ENCODE data around the gene STOM. TPM values are rescaled to one million over a fixed set of nuclear protein-coding genes. Genes with fewer than 3 reads are reported as not detected.

The STOM gene
- total RNA-seq, 2 donors from 2014 or later = 59.9 to 70.5 TPM

DNA sequence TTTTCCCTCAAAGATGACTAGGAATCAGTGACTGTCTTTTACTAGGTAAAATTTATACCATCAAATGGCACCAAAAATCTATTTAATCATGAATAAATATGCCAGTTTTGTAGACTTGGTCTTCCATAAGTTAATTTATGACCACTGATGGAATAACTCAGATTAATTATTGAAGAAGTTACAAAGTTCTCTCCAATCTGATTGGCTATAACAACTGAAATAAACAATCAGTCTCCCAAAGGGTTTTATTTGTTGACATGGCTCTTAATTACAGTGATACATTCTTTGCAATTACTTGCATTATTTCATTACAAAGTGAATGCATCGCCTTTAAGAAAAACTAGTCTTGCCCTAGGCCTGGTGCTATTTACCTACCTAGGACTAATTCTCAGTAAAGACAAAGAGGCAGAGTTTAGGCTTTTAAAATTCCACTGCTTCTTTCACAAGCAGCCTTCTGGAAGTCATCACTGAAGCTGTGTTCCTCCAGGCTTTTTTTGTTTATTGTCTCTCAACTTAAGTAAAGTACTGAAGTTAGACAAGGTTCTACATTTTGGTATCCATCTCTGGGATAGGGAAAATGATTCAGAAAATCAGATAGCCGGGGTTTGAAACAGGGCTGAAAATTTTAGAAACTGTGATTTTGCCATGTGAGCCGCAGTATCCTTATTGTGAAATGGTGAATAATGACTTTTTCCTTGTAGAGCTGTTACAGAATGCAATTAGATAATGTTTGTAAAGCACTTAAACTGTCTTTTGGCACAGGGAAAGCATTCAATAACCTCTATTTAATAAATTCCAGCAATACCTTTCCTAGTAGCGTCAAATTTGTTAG lies 2.5 kb downstream of the STOM start:
- H3K9me3 ChIP-seq = no peaks in the 10 kb centered on the region
- ATAC-seq = no peak
- DNase-seq = no peak
- no peaks in the 10 kb centered on the region for H3K36me3 ChIP-seq (replicated peaks in 1 of 2; ENCODE audit: insufficient read depth in 1 of 2, low read depth in 2 of 2)
- H3K4me3 ChIP-seq = no peak overlapping the region
- 42 to 47% methylated on average over 4 of the region's 4 CpGs for WGBS, 2 donors
- no peaks in the 10 kb centered on the region for H3K27me3 ChIP-seq
- TF ChIP-seq, protein P1, sequence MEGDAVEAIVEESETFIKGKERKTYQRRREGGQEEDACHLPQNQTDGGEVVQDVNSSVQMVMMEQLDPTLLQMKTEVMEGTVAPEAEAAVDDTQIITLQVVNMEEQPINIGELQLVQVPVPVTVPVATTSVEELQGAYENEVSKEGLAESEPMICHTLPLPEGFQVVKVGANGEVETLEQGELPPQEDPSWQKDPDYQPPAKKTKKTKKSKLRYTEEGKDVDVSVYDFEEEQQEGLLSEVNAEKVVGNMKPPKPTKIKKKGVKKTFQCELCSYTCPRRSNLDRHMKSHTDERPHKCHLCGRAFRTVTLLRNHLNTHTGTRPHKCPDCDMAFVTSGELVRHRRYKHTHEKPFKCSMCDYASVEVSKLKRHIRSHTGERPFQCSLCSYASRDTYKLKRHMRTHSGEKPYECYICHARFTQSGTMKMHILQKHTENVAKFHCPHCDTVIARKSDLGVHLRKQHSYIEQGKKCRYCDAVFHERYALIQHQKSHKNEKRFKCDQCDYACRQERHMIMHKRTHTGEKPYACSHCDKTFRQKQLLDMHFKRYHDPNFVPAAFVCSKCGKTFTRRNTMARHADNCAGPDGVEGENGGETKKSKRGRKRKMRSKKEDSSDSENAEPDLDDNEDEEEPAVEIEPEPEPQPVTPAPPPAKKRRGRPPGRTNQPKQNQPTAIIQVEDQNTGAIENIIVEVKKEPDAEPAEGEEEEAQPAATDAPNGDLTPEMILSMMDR (IDR thresholded peaks at IDR 0.05) = no peak
- no peak for TF ChIP-seq POLR2A (IDR thresholded peaks at IDR 0.05)
- H3K4me1 ChIP-seq = peaks cover 45% of the 10 kb centered on the region
- peak overlapping the region in 3 of 4 donors; percentile 2 to 81 (median 80) for H3K27ac ChIP-seq
- intact Hi-C loops (cut with DNase I) = no loop called here

DNA sequence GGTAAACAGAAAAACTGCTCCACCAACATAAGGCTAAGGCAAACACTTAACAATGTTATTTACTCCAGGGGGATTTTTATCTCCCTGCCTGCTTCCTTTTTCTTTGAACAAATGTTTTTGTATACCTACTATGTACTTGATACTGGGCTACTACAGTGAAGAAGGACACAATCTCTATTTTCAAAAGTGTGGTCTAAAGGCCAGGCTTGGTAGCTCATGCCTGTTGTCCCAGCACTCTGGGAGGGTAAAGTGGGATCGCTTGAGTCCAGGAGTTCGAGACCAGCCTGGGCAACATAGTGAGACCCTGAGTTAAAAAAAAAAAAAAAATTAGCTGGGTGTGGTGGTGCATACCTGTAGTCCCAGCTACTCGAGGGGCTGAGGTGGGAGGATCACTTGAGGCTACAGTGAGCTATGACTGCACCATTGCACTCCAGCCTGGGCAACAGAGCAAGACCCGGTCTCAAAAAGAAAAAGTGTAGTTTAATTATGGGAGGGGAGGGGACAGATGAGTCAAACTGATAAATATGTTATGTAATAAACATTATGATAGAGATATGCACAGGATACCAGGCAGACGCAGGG lies 3.3 kb downstream of the STOM start:
- no peak overlapping the region for H3K4me3 ChIP-seq

DNA sequence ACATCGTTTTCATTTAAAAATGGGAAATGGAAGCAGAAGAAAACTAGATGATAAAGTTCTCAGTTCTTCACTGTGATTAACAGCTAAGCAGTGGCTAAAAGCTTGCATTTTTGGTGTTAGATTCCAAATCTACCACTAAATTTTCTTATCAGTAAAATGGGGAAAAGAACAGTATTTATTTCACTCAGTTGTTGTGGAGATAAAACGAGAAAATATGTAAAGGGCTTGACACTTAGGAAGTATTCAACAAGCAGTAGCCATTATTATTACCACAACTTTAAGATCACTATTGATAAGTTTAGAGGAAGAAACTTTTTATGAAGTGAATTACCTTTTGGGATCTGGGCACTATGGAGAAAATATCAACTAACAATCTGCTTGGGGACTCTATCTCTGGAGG lies 4.5 kb downstream of the STOM start:
- TF ChIP-seq, protein P1 (IDR thresholded peaks at IDR 0.05) = no peak
- no peak for TF ChIP-seq POLR2A (IDR thresholded peaks at IDR 0.05)
- Histone ChIP-seq H3K4me3 (no peak overlapping the region), H3K27ac (no peak overlapping the region), H3K9me3 (no peaks in the 10 kb centered on the region), H3K27me3 (no peaks in the 10 kb centered on the region), H3K4me1 (peaks cover 37% of the 10 kb centered on the region), H3K36me3 (replicated peaks in 1 of 2; ENCODE audit: insufficient read depth in 1 of 2, low read depth in 2 of 2) (no peaks in the 10 kb centered on the region)
- DNase-seq = no peak
- WGBS, 2 donors = 33 to 65% methylated on average over 2 of the region's 2 CpGs
- no peak for ATAC-seq
- intact Hi-C loops (cut with DNase I) = no loop called here

More for the DNA sequence above, 3.3 kb downstream of the STOM start:
- WGBS, 2 donors = 65 to 75% methylated on average over 5 of the region's 5 CpGs
- intact Hi-C loops (cut with DNase I) = no loop called here
- DNase-seq = no peak
- Histone ChIP-seq H3K27ac (peak overlapping the region in 1 of 4 donors; percentile 80), H3K9me3 (no peaks in the 10 kb centered on the region), H3K27me3 (no peaks in the 10 kb centered on the region), H3K4me1 (peaks cover 40% of the 10 kb centered on the region), H3K36me3 (replicated peaks in 1 of 2; ENCODE audit: insufficient read depth in 1 of 2, low read depth in 2 of 2) (no peaks in the 10 kb centered on the region)
- ATAC-seq = no peak
- no peak for TF ChIP-seq POLR2A (IDR thresholded peaks at IDR 0.05)
- TF ChIP-seq, protein P1 (IDR thresholded peaks at IDR 0.05) = no peak

DNA sequence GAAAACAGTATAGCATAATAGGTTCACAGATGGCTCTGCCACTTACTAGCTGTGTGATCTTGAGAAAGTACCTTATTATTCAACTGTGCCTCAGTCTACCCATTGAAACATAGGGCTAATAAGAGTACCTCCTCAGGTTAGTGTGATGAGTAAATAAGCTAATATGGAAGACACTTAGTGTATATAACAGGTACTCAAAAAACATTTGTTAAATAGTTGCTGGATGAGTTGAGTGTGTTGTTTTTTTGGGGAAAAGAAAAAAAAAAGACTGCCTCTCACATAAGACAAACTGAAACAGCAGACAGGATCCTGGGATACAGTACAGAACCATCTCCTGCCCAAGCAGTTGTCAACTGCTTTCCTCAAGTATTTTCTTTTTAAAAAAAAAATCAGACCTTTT lies 5.2 kb downstream of the STOM start:
- no peak for ATAC-seq
- no peaks in the 10 kb centered on the region for H3K27me3 ChIP-seq
- no peaks in the 10 kb centered on the region for H3K9me3 ChIP-seq
- H3K27ac ChIP-seq = no peak overlapping the region
- no peak for DNase-seq
- H3K4me1 ChIP-seq = peaks cover 30% of the 10 kb centered on the region
- H3K36me3 ChIP-seq (replicated peaks in 1 of 2; ENCODE audit: insufficient read depth in 1 of 2, low read depth in 2 of 2) = no peaks in the 10 kb centered on the region
- no peak for TF ChIP-seq POLR2A (IDR thresholded peaks at IDR 0.05)
- TF ChIP-seq, protein P1 (IDR thresholded peaks at IDR 0.05) = no peak
- no peak overlapping the region for H3K4me3 ChIP-seq
- intact Hi-C loops (cut with DNase I) = no loop called here

All from body of pancreas (tissue), 4 donors.